ENCODE measurements around the gene TSPAN32.
"Not testable (repeated sequence)": the region's sequence is repeated elsewhere in the genome, so short reads cannot be mapped to it uniquely, and the experiment has no call there.

The TSPAN32 gene

DNA sequence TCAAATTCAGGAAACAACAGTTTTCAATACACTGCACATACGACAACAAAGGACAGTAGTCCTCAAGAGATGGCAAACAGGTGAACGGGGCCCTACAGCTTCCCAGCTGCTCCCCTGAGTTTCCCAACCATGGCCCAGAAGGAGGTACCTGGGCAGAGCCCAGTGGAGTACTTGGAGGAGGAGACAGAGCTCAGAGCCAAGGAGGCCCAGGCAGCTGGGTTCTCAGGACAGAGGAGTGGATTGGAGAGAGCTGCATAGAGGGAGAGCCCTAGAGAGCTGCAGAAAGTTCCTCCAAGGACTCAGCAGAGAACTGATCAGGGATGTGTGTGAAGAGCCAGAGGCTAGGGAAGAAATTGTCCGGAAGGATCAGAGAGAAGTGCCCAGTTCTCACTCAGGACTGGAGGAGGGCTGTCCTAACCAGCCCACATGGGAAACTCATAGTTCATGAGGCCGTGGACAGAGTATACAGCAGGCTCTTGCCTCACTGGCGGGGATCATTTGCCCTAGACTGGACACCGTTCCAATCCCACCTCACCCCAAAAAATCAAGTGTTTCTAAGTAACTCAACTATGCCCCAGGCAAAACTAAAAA, 23.8 kb upstream of the TSPAN32 start:
- Histone ChIP-seq H3K79me1 (ENCODE audit: low read length) (no peaks in the 10 kb centered on the region), H4K8ac (ENCODE audit: low read depth, low read length) (no peak overlapping the region), H3K27me3 (ENCODE audit: insufficient read depth, low read length, poor library complexity) (no peaks in the 10 kb centered on the region), H2BK5ac (ENCODE audit: low read length) (no peak overlapping the region), H3K9ac (ENCODE audit: low read length) (no peak overlapping the region), H3K36me3 (ENCODE audit: control insufficient read depth, insufficient read depth, low read length) (no peaks in the 10 kb centered on the region), H2AK5ac (ENCODE audit: low read length) (no peak overlapping the region), H3K4me2 (ENCODE audit: low read length) (no peak overlapping the region), H3K18ac (ENCODE audit: low read length) (no peak overlapping the region), H2BK120ac (ENCODE audit: low read depth, low read length) (no peak overlapping the region), H3K4me1 (ENCODE audit: control insufficient read depth, low read depth, low read length) (no peaks in the 10 kb centered on the region), H3K27ac (ENCODE audit: low read depth, low read length) (no peak overlapping the region), H3K4ac (ENCODE audit: low read depth, low read length) (no peak overlapping the region), H3K56ac (ENCODE audit: low read length) (no peak overlapping the region), H3K23ac (ENCODE audit: low read length) (no peak overlapping the region), H2BK15ac (replicated peaks; ENCODE audit: low read depth) (no peak overlapping the region), H3K4me3 (ENCODE audit: low read length) (no peak overlapping the region), H4K5ac (ENCODE audit: low read length) (no peak overlapping the region), H3K79me2 (ENCODE audit: control insufficient read depth, insufficient read depth, low read length) (no peaks in the 10 kb centered on the region)
- no peak for DNase-seq
- no CpG with 5 or more reads among the region's 6 CpGs for WGBS (ENCODE audit: extremely low coverage, insufficient coverage, low lambda C conversion rate)

DNA sequence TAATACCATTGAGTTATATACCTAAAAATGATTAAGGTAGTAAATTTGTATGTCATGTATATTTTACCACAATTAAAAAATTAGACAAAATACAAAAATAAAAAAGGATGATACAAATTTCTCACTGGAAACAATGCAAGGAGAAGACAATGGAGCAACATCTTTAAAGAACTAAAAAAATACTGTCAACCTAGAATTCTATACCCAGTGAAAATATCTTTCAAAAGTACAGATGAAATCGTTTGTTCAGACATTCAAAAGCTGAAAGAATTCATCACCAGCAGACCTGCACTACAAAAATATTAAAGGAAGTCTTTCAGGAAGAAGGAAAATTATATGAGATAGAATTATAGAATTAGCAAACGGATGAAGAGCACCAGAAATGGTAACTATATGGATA, 21.6 kb upstream of the TSPAN32 start:
- no peak overlapping the region for H3K9ac ChIP-seq (ENCODE audit: low read length)
- WGBS (ENCODE audit: extremely low coverage, insufficient coverage, low lambda C conversion rate): 100% methylated on average over 1 of the region's 2 CpGs
- no peak overlapping the region for H3K4me3 ChIP-seq (ENCODE audit: low read length)

DNA sequence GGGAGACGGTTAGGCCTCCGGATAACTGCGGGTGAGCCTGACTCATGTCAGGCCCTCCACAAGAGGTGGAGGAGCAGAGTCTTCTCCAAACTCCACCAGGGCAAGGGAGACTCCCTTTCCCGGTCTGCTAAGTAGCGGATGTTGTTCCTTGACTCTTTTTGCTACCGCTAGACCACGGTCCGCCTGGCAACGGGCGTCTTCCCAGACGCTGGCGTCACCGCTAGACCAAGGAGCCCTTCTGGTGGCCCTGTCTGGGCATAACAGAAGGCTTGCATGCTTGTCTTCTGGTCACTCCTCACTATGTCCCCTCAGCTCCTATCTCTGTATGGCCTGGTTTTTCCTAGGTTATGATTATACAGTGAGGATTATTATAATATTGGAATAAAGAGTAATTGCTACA, 15.5 kb upstream of the TSPAN32 start:
- H3K27me3 ChIP-seq (ENCODE audit: insufficient read depth, low read length, poor library complexity): not testable (repeated sequence)
- no CpG with 5 or more reads among the region's 13 CpGs for WGBS (ENCODE audit: extremely low coverage, insufficient coverage, low lambda C conversion rate)

More for the DNA sequence above, 21.6 kb upstream of the TSPAN32 start:
- Histone ChIP-seq H3K4me2 (ENCODE audit: low read length) (no peak overlapping the region), H3K56ac (ENCODE audit: low read length) (no peak overlapping the region), H2BK15ac (replicated peaks; ENCODE audit: low read depth) (no peak overlapping the region), H3K4me1 (ENCODE audit: control insufficient read depth, low read depth, low read length) (no peaks in the 10 kb centered on the region), H2BK120ac (ENCODE audit: low read depth, low read length) (no peak overlapping the region), H3K27me3 (ENCODE audit: insufficient read depth, low read length, poor library complexity) (no peaks in the 10 kb centered on the region), H3K79me1 (ENCODE audit: low read length) (no peaks in the 10 kb centered on the region), H2AK5ac (ENCODE audit: low read length) (no peak overlapping the region), H3K18ac (ENCODE audit: low read length) (no peak overlapping the region), H3K36me3 (ENCODE audit: control insufficient read depth, insufficient read depth, low read length) (no peaks in the 10 kb centered on the region), H4K5ac (ENCODE audit: low read length) (no peak overlapping the region), H3K79me2 (ENCODE audit: control insufficient read depth, insufficient read depth, low read length) (no peaks in the 10 kb centered on the region), H2BK5ac (ENCODE audit: low read length) (no peak overlapping the region), H3K27ac (ENCODE audit: low read depth, low read length) (no peak overlapping the region), H3K4ac (ENCODE audit: low read depth, low read length) (no peak overlapping the region), H3K23ac (ENCODE audit: low read length) (no peak overlapping the region), H4K8ac (ENCODE audit: low read depth, low read length) (no peak overlapping the region)
- no peak for DNase-seq

DNA sequence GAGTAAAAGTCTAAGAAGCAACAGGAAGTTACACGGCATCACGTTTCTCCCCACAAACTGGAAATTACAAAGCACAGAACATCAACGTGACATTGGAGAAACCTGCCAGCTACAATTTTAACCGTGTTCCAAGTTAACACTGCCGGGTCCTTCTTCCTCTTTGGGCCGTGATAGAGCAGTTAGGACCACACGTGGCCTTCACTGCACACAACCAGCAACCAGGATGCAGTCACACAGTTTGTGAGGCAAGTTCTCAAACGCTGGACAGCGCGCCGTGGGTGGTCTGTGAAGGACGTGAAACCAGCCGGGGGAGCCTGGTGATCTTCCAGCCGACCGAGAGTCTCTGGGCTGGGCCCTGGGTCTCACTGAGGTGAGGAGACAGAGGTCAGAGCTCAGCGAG, 14.7 kb upstream of the TSPAN32 start:
- Histone ChIP-seq H3K18ac (ENCODE audit: low read length) (no peak overlapping the region), H3K4me1 (ENCODE audit: control insufficient read depth, low read depth, low read length) (no peaks in the 10 kb centered on the region), H3K4me2 (ENCODE audit: low read length) (no peak overlapping the region), H4K5ac (ENCODE audit: low read length) (no peak overlapping the region), H3K36me3 (ENCODE audit: control insufficient read depth, insufficient read depth, low read length) (no peaks in the 10 kb centered on the region), H4K8ac (ENCODE audit: low read depth, low read length) (no peak overlapping the region), H3K4ac (ENCODE audit: low read depth, low read length) (no peak overlapping the region), H3K79me1 (ENCODE audit: low read length) (no peaks in the 10 kb centered on the region), H3K27ac (ENCODE audit: low read depth, low read length) (no peak overlapping the region), H2BK5ac (ENCODE audit: low read length) (no peak overlapping the region), H2AK5ac (ENCODE audit: low read length) (no peak overlapping the region), H3K56ac (ENCODE audit: low read length) (no peak overlapping the region), H2BK15ac (replicated peaks; ENCODE audit: low read depth) (no peak overlapping the region), H3K4me3 (ENCODE audit: low read length) (no peak overlapping the region), H2BK120ac (ENCODE audit: low read depth, low read length) (no peak overlapping the region), H3K23ac (ENCODE audit: low read length) (no peak overlapping the region), H3K79me2 (ENCODE audit: control insufficient read depth, insufficient read depth, low read length) (no peaks in the 10 kb centered on the region), H3K9ac (ENCODE audit: low read length) (no peak overlapping the region), H3K27me3 (ENCODE audit: insufficient read depth, low read length, poor library complexity) (no peaks in the 10 kb centered on the region)
- no CpG with 5 or more reads among the region's 16 CpGs for WGBS (ENCODE audit: extremely low coverage, insufficient coverage, low lambda C conversion rate)
- DNase-seq: no peak

More for the DNA sequence above, 15.5 kb upstream of the TSPAN32 start:
- H2BK15ac ChIP-seq (replicated peaks; ENCODE audit: low read depth); H3K4me2 ChIP-seq (ENCODE audit: low read length); H3K18ac ChIP-seq (ENCODE audit: low read length); H3K23ac ChIP-seq (ENCODE audit: low read length); H3K9ac ChIP-seq (ENCODE audit: low read length); H3K79me2 ChIP-seq (ENCODE audit: control insufficient read depth, insufficient read depth, low read length); H2AK5ac ChIP-seq (ENCODE audit: low read length); H2BK120ac ChIP-seq (ENCODE audit: low read depth, low read length); H4K5ac ChIP-seq (ENCODE audit: low read length); H3K56ac ChIP-seq (ENCODE audit: low read length); H3K4me1 ChIP-seq (ENCODE audit: control insufficient read depth, low read depth, low read length); H3K27ac ChIP-seq (ENCODE audit: low read depth, low read length); H3K36me3 ChIP-seq (ENCODE audit: control insufficient read depth, insufficient read depth, low read length); H3K4me3 ChIP-seq (ENCODE audit: low read length); H4K8ac ChIP-seq (ENCODE audit: low read depth, low read length); DNase-seq; H2BK5ac ChIP-seq (ENCODE audit: low read length); H3K79me1 ChIP-seq (ENCODE audit: low read length); H3K4ac ChIP-seq (ENCODE audit: low read depth, low read length): not testable (repeated sequence)

DNA sequence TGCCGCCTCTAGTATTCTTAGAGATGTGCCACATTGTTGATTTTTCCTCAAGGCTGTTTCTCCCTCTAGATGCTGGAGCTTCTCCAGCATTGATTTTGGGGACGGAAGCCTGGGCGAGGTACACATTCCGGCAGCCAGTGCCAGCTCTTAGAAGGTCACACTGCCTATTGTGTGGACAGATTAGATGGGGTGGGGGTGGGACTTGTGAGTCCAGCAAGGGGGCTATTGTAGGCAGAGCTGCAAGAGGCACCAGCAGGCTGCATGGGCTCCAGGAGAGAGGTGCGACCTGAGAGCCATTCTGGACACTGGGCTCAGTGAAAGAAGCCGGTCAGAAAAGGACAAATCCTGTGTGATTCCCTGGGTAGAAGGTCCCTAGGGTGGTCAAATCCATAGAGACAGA, 12.5 kb upstream of the TSPAN32 start:
- Histone ChIP-seq H3K79me2 (ENCODE audit: control insufficient read depth, insufficient read depth, low read length) (no peaks in the 10 kb centered on the region), H3K9ac (ENCODE audit: low read length) (no peak overlapping the region), H4K8ac (ENCODE audit: low read depth, low read length) (no peak overlapping the region), H3K4me2 (ENCODE audit: low read length) (no peak overlapping the region), H3K36me3 (ENCODE audit: control insufficient read depth, insufficient read depth, low read length) (no peaks in the 10 kb centered on the region), H3K27me3 (ENCODE audit: insufficient read depth, low read length, poor library complexity) (no peaks in the 10 kb centered on the region), H3K23ac (ENCODE audit: low read length) (no peak overlapping the region), H3K56ac (ENCODE audit: low read length) (no peak overlapping the region), H2AK5ac (ENCODE audit: low read length) (no peak overlapping the region), H4K5ac (ENCODE audit: low read length) (no peak overlapping the region), H2BK5ac (ENCODE audit: low read length) (no peak overlapping the region), H3K27ac (ENCODE audit: low read depth, low read length) (no peak overlapping the region), H3K18ac (ENCODE audit: low read length) (no peak overlapping the region), H3K4me3 (ENCODE audit: low read length) (no peak overlapping the region), H2BK120ac (ENCODE audit: low read depth, low read length) (no peak overlapping the region), H3K79me1 (ENCODE audit: low read length) (no peaks in the 10 kb centered on the region), H2BK15ac (replicated peaks; ENCODE audit: low read depth) (no peak overlapping the region), H3K4me1 (ENCODE audit: control insufficient read depth, low read depth, low read length) (no peaks in the 10 kb centered on the region), H3K4ac (ENCODE audit: low read depth, low read length) (no peak overlapping the region)
- WGBS (ENCODE audit: extremely low coverage, insufficient coverage, low lambda C conversion rate): no CpG with 5 or more reads among the region's 6 CpGs
- no peak for DNase-seq

DNA sequence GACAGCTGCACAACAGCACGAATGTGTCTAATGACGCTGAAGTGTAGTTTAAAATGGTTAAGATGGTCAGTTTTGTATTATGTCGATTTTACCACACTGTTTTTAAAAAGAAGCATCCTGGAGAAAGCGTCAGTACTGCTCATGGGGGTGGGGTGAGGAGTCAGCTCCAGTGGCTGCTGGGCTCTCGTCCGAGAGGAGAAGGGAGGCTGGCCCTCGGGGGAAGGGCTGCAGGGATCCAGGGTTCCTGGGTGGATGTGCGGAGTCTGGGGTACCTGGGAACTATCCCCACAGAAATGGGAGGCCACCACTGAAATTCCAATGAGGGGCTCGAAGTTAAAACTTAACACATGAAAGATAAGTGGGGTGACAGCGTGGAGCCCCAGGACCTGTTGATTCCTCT, 12.0 kb upstream of the TSPAN32 start:
- H2BK5ac ChIP-seq (ENCODE audit: low read length): no peak overlapping the region

More for the DNA sequence above, 12.0 kb upstream of the TSPAN32 start:
- no peak overlapping the region for H4K5ac ChIP-seq (ENCODE audit: low read length)
- H3K79me2 ChIP-seq (ENCODE audit: control insufficient read depth, insufficient read depth, low read length): no peaks in the 10 kb centered on the region
- H3K4me2 ChIP-seq (ENCODE audit: low read length): no peak overlapping the region
- no peak overlapping the region for H3K4ac ChIP-seq (ENCODE audit: low read depth, low read length)
- H2AK5ac ChIP-seq (ENCODE audit: low read length): no peak overlapping the region
- no peak for DNase-seq
- H2BK15ac ChIP-seq (replicated peaks; ENCODE audit: low read depth): no peak overlapping the region
- no peak overlapping the region for H4K8ac ChIP-seq (ENCODE audit: low read depth, low read length)
- H3K23ac ChIP-seq (ENCODE audit: low read length): no peak overlapping the region
- H3K27ac ChIP-seq (ENCODE audit: low read depth, low read length): no peak overlapping the region
- no peak overlapping the region for H3K9ac ChIP-seq (ENCODE audit: low read length)
- H2BK120ac ChIP-seq (ENCODE audit: low read depth, low read length): no peak overlapping the region
- no peaks in the 10 kb centered on the region for H3K4me1 ChIP-seq (ENCODE audit: control insufficient read depth, low read depth, low read length)
- no peak overlapping the region for H3K18ac ChIP-seq (ENCODE audit: low read length)
- no CpG with 5 or more reads among the region's 10 CpGs for WGBS (ENCODE audit: extremely low coverage, insufficient coverage, low lambda C conversion rate)
- H3K36me3 ChIP-seq (ENCODE audit: control insufficient read depth, insufficient read depth, low read length): no peaks in the 10 kb centered on the region
- no peaks in the 10 kb centered on the region for H3K79me1 ChIP-seq (ENCODE audit: low read length)
- H3K4me3 ChIP-seq (ENCODE audit: low read length): no peak overlapping the region
- no peak overlapping the region for H3K56ac ChIP-seq (ENCODE audit: low read length)
- H3K27me3 ChIP-seq (ENCODE audit: insufficient read depth, low read length, poor library complexity): no peaks in the 10 kb centered on the region
